Mesendoderm (in vitro differentiated cells): ENCODE data around the gene NRG3.
A peak's percentile ranks its signal among the peaks of the same experiment; 100 is the strongest.

Experiments
- DNase-seq: peaks from one replicate; pipeline ENCODE4 v3.0.0; 2013
- H2AK5ac ChIP-seq: 2 replicates; pipeline ENCODE4 v1.6.1; 2013; ENCODE audit warnings: low read length, inconsistent platforms
- H2BK120ac ChIP-seq: 2 replicates; pipeline ENCODE4 v1.6.1; 2013; ENCODE audit warnings: low read depth, mild to moderate bottlenecking, low read length, moderate library complexity, mixed read lengths
- H2BK15ac ChIP-seq: replicated peaks from 2 replicates; pipeline ENCODE4 v1.6.1; 2013; ENCODE audit warnings: low read depth, mild to moderate bottlenecking, moderate library complexity
- H2BK5ac ChIP-seq: 2 replicates; pipeline ENCODE4 v1.6.1; 2013; ENCODE audit warnings: low read length, inconsistent platforms
- H3K18ac ChIP-seq: 2 replicates; pipeline ENCODE4 v1.6.1; 2013; ENCODE audit warnings: mild to moderate bottlenecking, low read length, mixed read lengths
- H3K23ac ChIP-seq: one replicate; pipeline ENCODE4 v1.6.1; 2013; ENCODE audit warnings: low read length
- H3K27ac ChIP-seq: 2 replicates; pipeline ENCODE4 v1.5.1; 2013; ENCODE audit warnings: low read depth, mild to moderate bottlenecking, inconsistent platforms, low read length, moderate library complexity
- H3K27me3 ChIP-seq: 2 replicates; pipeline ENCODE4 v1.6.1; 2013; ENCODE audit warnings: low read length, control low read depth, mild to moderate bottlenecking, inconsistent platforms; ENCODE audit not compliant: insufficient read depth, poor library complexity
- H3K36me3 ChIP-seq: 2 replicates; pipeline ENCODE4 v1.6.1; 2013; ENCODE audit warnings: low read length, inconsistent platforms; ENCODE audit not compliant: control insufficient read depth, insufficient read depth
- H3K4ac ChIP-seq: one replicate; pipeline ENCODE4 v1.6.1; 2013; ENCODE audit warnings: low read depth, mild to moderate bottlenecking, low read length, moderate library complexity
- H3K4me1 ChIP-seq: 2 replicates; pipeline ENCODE4 v1.6.1; 2013; ENCODE audit warnings: low read depth, low read length, inconsistent platforms; ENCODE audit not compliant: control insufficient read depth
- H3K4me2 ChIP-seq: 2 replicates; pipeline ENCODE4 v1.6.1; 2013; ENCODE audit warnings: low read length
- H3K4me3 ChIP-seq: 2 replicates; pipeline ENCODE4 v1.5.1; 2013; ENCODE audit warnings: mild to moderate bottlenecking, low read length
- H3K56ac ChIP-seq: one replicate; pipeline ENCODE4 v1.6.1; 2013; ENCODE audit warnings: low read length
- H3K79me1 ChIP-seq: 2 replicates; pipeline ENCODE4 v1.6.1; 2013; ENCODE audit warnings: low read length, inconsistent platforms
- H3K79me2 ChIP-seq: 2 replicates; pipeline ENCODE4 v1.6.1; 2013; ENCODE audit warnings: mild to moderate bottlenecking, low read length; ENCODE audit not compliant: control insufficient read depth, insufficient read depth
- H3K9ac ChIP-seq: 2 replicates; pipeline ENCODE4 v1.6.1; 2013; ENCODE audit warnings: low read length, inconsistent platforms
- H4K5ac ChIP-seq: one replicate; pipeline ENCODE4 v1.6.1; 2013; ENCODE audit warnings: low read length
- H4K8ac ChIP-seq: one replicate; pipeline ENCODE4 v1.6.1; 2013; ENCODE audit warnings: low read depth, mild to moderate bottlenecking, control low read depth, low read length, moderate library complexity
- WGBS: extraction: QIAGEN DNeasy Blood & Tissue Kit; methylation state at CpG from one replicate; pipeline ENCODE4 v1.1.7; 2013; ENCODE audit warnings: low lambda C conversion rate, missing lambda C conversion rate; ENCODE audit not compliant: insufficient coverage; ENCODE audit errors: extremely low coverage; 5-methylcytosine and 5-hydroxymethylcytosine counted together

NRG3 gene

GRCh38 chr10:81870472-81870871 lies 4.5 kb upstream of the NRG3 start:
- H2AK5ac ChIP-seq: no peak overlapping the region
- no peaks in the 10 kb centered on the region for H3K79me1 ChIP-seq
- no peak overlapping the region for H3K9ac ChIP-seq
- no peak overlapping the region for H3K18ac ChIP-seq
- no peak for DNase-seq
- no peak overlapping the region for H4K5ac ChIP-seq
- H3K27me3 ChIP-seq: peaks cover 10% of the 10 kb centered on the region
- no peak overlapping the region for H4K8ac ChIP-seq
- no peak overlapping the region for H3K56ac ChIP-seq
- H3K4me3 ChIP-seq: no peak overlapping the region
- H3K36me3 ChIP-seq: no peaks in the 10 kb centered on the region
- no peak overlapping the region for H3K4ac ChIP-seq
- H3K79me2 ChIP-seq: no peaks in the 10 kb centered on the region
- H2BK15ac ChIP-seq: no peak overlapping the region
- no peak overlapping the region for H3K4me2 ChIP-seq
- H3K27ac ChIP-seq: no peak overlapping the region
- H3K23ac ChIP-seq: no peak overlapping the region
- WGBS: 100% methylated on average over 2 of the region's 4 CpGs
- no peak overlapping the region for H2BK5ac ChIP-seq
- no peaks in the 10 kb centered on the region for H3K4me1 ChIP-seq
- no peak overlapping the region for H2BK120ac ChIP-seq

GRCh38 chr10:81871558-81871957 lies 3.4 kb upstream of the NRG3 start:
- no CpG with 5 or more reads among the region's 2 CpGs for WGBS
- H3K27me3 ChIP-seq: peaks cover 10% of the 10 kb centered on the region
- DNase-seq: peak; percentile 27

GRCh38 chr10:81872206-81872862 lies 2.7 kb upstream of the NRG3 start:
- no peak for DNase-seq
- Histone ChIP-seq H3K56ac (no peak overlapping the region), H3K36me3 (no peaks in the 10 kb centered on the region), H3K23ac (no peak overlapping the region), H3K4me3 (no peak overlapping the region), H3K27me3 (peaks cover 10% of the 10 kb centered on the region), H3K18ac (no peak overlapping the region), H2AK5ac (no peak overlapping the region), H2BK15ac (no peak overlapping the region), H3K79me1 (no peaks in the 10 kb centered on the region), H3K4ac (no peak overlapping the region), H3K27ac (no peak overlapping the region), H4K5ac (no peak overlapping the region), H3K4me2 (no peak overlapping the region), H2BK120ac (no peak overlapping the region), H3K4me1 (peaks cover 2% of the 10 kb centered on the region), H3K9ac (no peak overlapping the region), H4K8ac (no peak overlapping the region), H2BK5ac (no peak overlapping the region), H3K79me2 (no peaks in the 10 kb centered on the region)
- WGBS: no CpG with 5 or more reads among the region's 6 CpGs

More at GRCh38 chr10:81871558-81871957, 3.4 kb upstream of the NRG3 start:
- H3K18ac ChIP-seq: no peak overlapping the region
- H4K5ac ChIP-seq: no peak overlapping the region
- no peak overlapping the region for H2AK5ac ChIP-seq
- no peak overlapping the region for H3K56ac ChIP-seq
- H2BK15ac ChIP-seq: no peak overlapping the region
- no peak overlapping the region for H3K4me2 ChIP-seq
- no peak overlapping the region for H3K23ac ChIP-seq
- H2BK5ac ChIP-seq: no peak overlapping the region
- H3K36me3 ChIP-seq: no peaks in the 10 kb centered on the region
- no peak overlapping the region for H3K4ac ChIP-seq
- H4K8ac ChIP-seq: no peak overlapping the region
- no peak overlapping the region for H3K9ac ChIP-seq
- no peak overlapping the region for H3K27ac ChIP-seq
- H3K79me1 ChIP-seq: no peaks in the 10 kb centered on the region
- no peak overlapping the region for H3K4me3 ChIP-seq
- peaks cover 2% of the 10 kb centered on the region for H3K4me1 ChIP-seq
- H2BK120ac ChIP-seq: no peak overlapping the region
- H3K79me2 ChIP-seq: no peaks in the 10 kb centered on the region

GRCh38 chr10:81873231-81873931 lies 1.6 kb upstream of the NRG3 start:
- H2BK120ac ChIP-seq: no peak overlapping the region
- no peak overlapping the region for H2BK15ac ChIP-seq
- H2BK5ac ChIP-seq: no peak overlapping the region
- no peaks in the 10 kb centered on the region for H3K79me1 ChIP-seq
- no peak overlapping the region for H3K18ac ChIP-seq
- H3K56ac ChIP-seq: no peak overlapping the region
- no peaks in the 10 kb centered on the region for H3K79me2 ChIP-seq
- no peak overlapping the region for H3K9ac ChIP-seq
- no peak overlapping the region for H4K5ac ChIP-seq
- H2AK5ac ChIP-seq: no peak overlapping the region
- no peaks in the 10 kb centered on the region for H3K36me3 ChIP-seq
- no peak for DNase-seq
- no peak overlapping the region for H3K4ac ChIP-seq
- no peak overlapping the region for H4K8ac ChIP-seq
- H3K4me1 ChIP-seq: peaks cover 2% of the 10 kb centered on the region
- H3K23ac ChIP-seq: no peak overlapping the region
- no peak overlapping the region for H3K4me2 ChIP-seq
- H3K27ac ChIP-seq: no peak overlapping the region
- peaks cover 10% of the 10 kb centered on the region for H3K27me3 ChIP-seq
- H3K4me3 ChIP-seq: no peak overlapping the region
- WGBS: no CpG with 5 or more reads among the region's 12 CpGs

GRCh38 chr10:81873932-81874816 lies 820 bp upstream of the NRG3 start:
- H2BK15ac ChIP-seq: no peak overlapping the region
- no peak overlapping the region for H3K9ac ChIP-seq
- no CpG with 5 or more reads among the region's 80 CpGs for WGBS
- no peaks in the 10 kb centered on the region for H3K79me1 ChIP-seq
- peaks cover 2% of the 10 kb centered on the region for H3K4me1 ChIP-seq
- H3K4ac ChIP-seq: no peak overlapping the region
- H3K79me2 ChIP-seq: no peaks in the 10 kb centered on the region
- no peak overlapping the region for H3K4me3 ChIP-seq
- no peak overlapping the region for H2BK120ac ChIP-seq
- no peak overlapping the region for H3K56ac ChIP-seq
- no peak overlapping the region for H2BK5ac ChIP-seq
- DNase-seq: peak; percentile 89
- H3K27me3 ChIP-seq: peaks cover 10% of the 10 kb centered on the region
- H2AK5ac ChIP-seq: no peak overlapping the region
- H4K5ac ChIP-seq: no peak overlapping the region
- no peak overlapping the region for H3K23ac ChIP-seq
- H3K27ac ChIP-seq: no peak overlapping the region
- H3K18ac ChIP-seq: no peak overlapping the region
- H3K4me2 ChIP-seq: peak overlapping the region; percentile 23
- no peak overlapping the region for H4K8ac ChIP-seq
- H3K36me3 ChIP-seq: no peaks in the 10 kb centered on the region
